ENCODE measurements around the gene CEP97.
A peak's percentile ranks its signal among the peaks of the same experiment; 100 is the strongest.

CEP97 gene

GRCh38 chr3:101778385-101779046 is 54.1 kb downstream of the CEP97 start:
- no peak for DNase-seq

- DNase-seq = peak; percentile 79 to 80
Observed at GRCh38 chr3:101779047-101779821, 54.8 kb downstream of the CEP97 start, which contains the start of gene NXPE3. Gene NXPE3 (plus strand): TSS chr3:101779211. CDS start chr3:101785597, 6,386 bp downstream.

- no peak for DNase-seq
Observed at GRCh38 chr3:101779822-101780381, 55.5 kb downstream of the CEP97 start.

- DNase-seq = no peak
Observed at GRCh38 chr3:101780661-101781060, 56.2 kb downstream of the CEP97 start.

- DNase-seq = no peak
Observed at GRCh38 chr3:101781166-101781565, 56.8 kb downstream of the CEP97 start.

- DNase-seq = no peak
Observed at GRCh38 chr3:101784855-101785613, 60.6 kb downstream of the CEP97 start.

- DNase-seq = no peak
Observed at GRCh38 chr3:101791778-101792177, 67.4 kb downstream of the CEP97 start.

- no peak for DNase-seq
Observed at GRCh38 chr3:101796077-101796680, 71.8 kb downstream of the CEP97 start.

- no peak for DNase-seq
Observed at GRCh38 chr3:101801174-101801573, 76.8 kb downstream of the CEP97 start.

GRCh38 chr3:101802179-101802578 is 77.8 kb downstream of the CEP97 start:
- DNase-seq = no peak

GRCh38 chr3:101803173-101803782 is 78.9 kb downstream of the CEP97 start:
- peak in 1 of 2 experiments; percentile 25 for DNase-seq

GRCh38 chr3:101803939-101804338 is 79.5 kb downstream of the CEP97 start:
- DNase-seq = no peak

- no peak for DNase-seq
Observed at GRCh38 chr3:101806491-101806890, 82.1 kb downstream of the CEP97 start.

GRCh38 chr3:101807888-101808287 is 83.5 kb downstream of the CEP97 start:
- DNase-seq = no peak

- DNase-seq = peak in 1 of 2 experiments; percentile 4
Observed at GRCh38 chr3:101809178-101810021, 85.0 kb downstream of the CEP97 start.

GRCh38 chr3:101810022-101810418 is 85.6 kb downstream of the CEP97 start:
- DNase-seq = no peak

GRCh38 chr3:101811875-101812274 is 87.5 kb downstream of the CEP97 start:
- no peak for DNase-seq

GRCh38 chr3:101812895-101813294 is 88.5 kb downstream of the CEP97 start:
- no peak for DNase-seq

- no peak for DNase-seq
Observed at GRCh38 chr3:101813817-101814440, 89.5 kb downstream of the CEP97 start.

GRCh38 chr3:101814835-101815234 is 90.4 kb downstream of the CEP97 start:
- no peak for DNase-seq
